Activated CD8-positive, alpha-beta T cell treated with anti-CD3 and anti-CD28 coated beads for 36 hours (primary cell): Measurements from ENCODE around the gene CCDC24. TPM values are rescaled to one million over a fixed set of nuclear protein-coding genes. Genes with fewer than 3 reads are reported as not detected.

ENCODE experiments used
- ATAC-seq: fragments of 200-7000 bp; cut with Tn5 transposase; one replicate; pipeline ENCODE4 v1.10.0; 2021; ENCODE audit warnings: mild to moderate bottlenecking, moderate library complexity
- CTCF ChIA-PET: fragments of 350-600 bp; sonication (Branson Sonifier 250); formaldehyde crosslinking; loops from one replicate; lab custom pipeline; 2021; ENCODE audit warnings: antibody characterized with exemption; lab: Charles Lee
- POLR2A ChIA-PET: fragments of 350-600 bp; sonication (Branson Sonifier 250); formaldehyde crosslinking; loops from one replicate; lab custom pipeline; 2021; ENCODE audit warnings: antibody characterized with exemption; lab: Charles Lee
- DNase-seq: peaks from one replicate; pipeline ENCODE4 v3.0.0-alpha.2; 2020
- H3K27ac Mint-ChIP-seq: one replicate; pipeline ENCODE4 v1.8.0; 2021; ENCODE audit warnings: mild to moderate bottlenecking, mixed read lengths
- H3K27me3 Mint-ChIP-seq: one replicate; pipeline ENCODE4 v1.8.0; 2021; ENCODE audit warnings: mixed read lengths
- H3K36me3 Mint-ChIP-seq: one replicate; pipeline ENCODE4 v1.8.0; 2021; ENCODE audit warnings: low read depth, mixed read lengths
- H3K4me1 Mint-ChIP-seq: one replicate; pipeline ENCODE4 v1.8.0; 2021; ENCODE audit warnings: low read depth, mixed read lengths
- H3K4me3 Mint-ChIP-seq: one replicate; pipeline ENCODE4 v1.8.0; 2021; ENCODE audit warnings: mild to moderate bottlenecking, moderate library complexity, mixed read lengths
- H3K9me3 Mint-ChIP-seq: one replicate; pipeline ENCODE4 v1.8.0; 2021; ENCODE audit warnings: mixed read lengths
- intact Hi-C: fragments of 100-400 bp; cut with micrococcal nuclease; formaldehyde crosslinking; loops from one replicate; pipeline ENCODE4 v1.10.0; 2022
- total RNA-seq, 2 experiments: library from RNA; stranded (reverse); gene quantifications; one replicate each; pipeline ENCODE4 v1.2.3, GENCODE V29; 2021
- TF ChIP-seq, protein P1 (sequence below): fragments of 200-600 bp; IDR thresholded peaks from one replicate; pipeline ENCODE4 v1.8.0; 2022; ENCODE audit warnings: antibody characterized with exemption, mild to moderate bottlenecking

Gene CCDC24
- total RNA-seq, 2 experiments from 2014 or later, result 1.4 to 1.8 TPM

DNA sequence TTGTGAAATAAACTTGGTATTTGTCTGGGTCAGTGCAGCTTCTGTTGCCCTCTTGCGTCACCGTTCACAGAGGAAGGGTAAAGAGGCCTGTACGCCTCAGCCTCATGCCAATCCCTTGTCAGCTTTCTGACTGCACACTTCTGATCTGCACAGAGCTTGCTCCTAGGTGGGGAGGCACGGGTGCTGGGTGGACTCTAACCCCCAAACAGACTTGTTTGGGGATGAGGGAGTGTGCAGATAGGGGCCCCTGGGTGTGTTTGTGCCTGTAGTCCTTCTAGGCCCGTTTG, 13.2 kb upstream of the CCDC24 start:
- intact Hi-C loops, result no loop called here
- H3K4me1 Mint-ChIP-seq, result peaks cover 47% of the 10 kb centered on the region
- no peaks in the 10 kb centered on the region for H3K27me3 Mint-ChIP-seq
- TF ChIP-seq, protein P1, sequence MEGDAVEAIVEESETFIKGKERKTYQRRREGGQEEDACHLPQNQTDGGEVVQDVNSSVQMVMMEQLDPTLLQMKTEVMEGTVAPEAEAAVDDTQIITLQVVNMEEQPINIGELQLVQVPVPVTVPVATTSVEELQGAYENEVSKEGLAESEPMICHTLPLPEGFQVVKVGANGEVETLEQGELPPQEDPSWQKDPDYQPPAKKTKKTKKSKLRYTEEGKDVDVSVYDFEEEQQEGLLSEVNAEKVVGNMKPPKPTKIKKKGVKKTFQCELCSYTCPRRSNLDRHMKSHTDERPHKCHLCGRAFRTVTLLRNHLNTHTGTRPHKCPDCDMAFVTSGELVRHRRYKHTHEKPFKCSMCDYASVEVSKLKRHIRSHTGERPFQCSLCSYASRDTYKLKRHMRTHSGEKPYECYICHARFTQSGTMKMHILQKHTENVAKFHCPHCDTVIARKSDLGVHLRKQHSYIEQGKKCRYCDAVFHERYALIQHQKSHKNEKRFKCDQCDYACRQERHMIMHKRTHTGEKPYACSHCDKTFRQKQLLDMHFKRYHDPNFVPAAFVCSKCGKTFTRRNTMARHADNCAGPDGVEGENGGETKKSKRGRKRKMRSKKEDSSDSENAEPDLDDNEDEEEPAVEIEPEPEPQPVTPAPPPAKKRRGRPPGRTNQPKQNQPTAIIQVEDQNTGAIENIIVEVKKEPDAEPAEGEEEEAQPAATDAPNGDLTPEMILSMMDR, result no peak
- no peak for DNase-seq
- H3K4me3 Mint-ChIP-seq, result peak overlapping the region; percentile 78
- peak overlapping the region; percentile 65 for H3K27ac Mint-ChIP-seq
- H3K36me3 Mint-ChIP-seq, result peaks cover 48% of the 10 kb centered on the region
- ChIA-PET POLR2A (interaction anchor here (0.8 to 1.3 kb wide), 4 partner anchors 9 to 69 kb away, joined by 3 read pairs; no protein-coding TSS in a partner anchor), CTCF (interaction anchor here (0.9 to 1.3 kb wide), 3 partner anchors 27 to 44 kb away, joined by 3 to 5 read pairs (median 3); partner anchors contain the start of gene IPO13)
- H3K9me3 Mint-ChIP-seq, result no peaks in the 10 kb centered on the region
- ATAC-seq, result no peak

DNA sequence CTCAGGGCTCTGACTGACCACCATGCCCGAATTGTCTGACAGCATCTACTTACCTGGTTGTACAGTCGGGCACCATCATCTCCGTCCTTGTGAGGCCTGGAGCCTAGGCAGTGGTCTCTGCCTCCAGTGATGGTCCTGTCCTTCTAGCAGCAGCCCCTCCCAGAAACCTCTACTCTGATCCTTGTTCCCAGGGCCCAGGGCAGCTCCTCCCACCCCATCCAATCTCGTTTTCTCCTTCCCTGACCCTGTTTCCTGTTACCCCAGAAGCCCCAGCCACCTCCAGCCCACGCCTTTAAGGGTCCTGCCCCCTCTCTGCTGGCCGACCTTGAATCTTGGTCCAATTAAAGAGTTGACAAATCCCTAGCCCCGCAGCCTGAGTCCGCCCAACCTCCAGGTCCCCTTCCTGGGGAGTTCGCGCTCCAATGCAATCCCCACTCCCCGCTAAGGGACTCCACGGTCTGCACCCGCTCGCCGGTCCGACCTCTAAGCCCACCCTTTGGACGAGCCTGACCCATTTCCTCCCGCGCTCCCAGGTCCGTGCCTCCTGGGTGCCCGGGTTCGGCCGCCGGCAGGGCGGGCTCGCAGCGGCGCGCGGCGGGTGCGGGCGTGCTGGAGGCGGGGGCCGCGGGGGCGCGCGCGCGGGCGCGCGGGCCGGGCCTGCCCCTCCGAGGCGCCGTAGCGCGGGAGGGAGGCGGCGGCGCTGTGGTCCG, 12.7 kb upstream of the CCDC24 start, which contains the start of gene B4GALT2:
B4GALT2 (plus strand) TSS at position 660 of the 710 bp plus-strand sequence. CDS start 1,951 bp downstream, outside the sequence.
- intact Hi-C loops, result no loop called here
- DNase-seq, result peak; percentile 47
- Mint-ChIP-seq H3K4me1 (peaks cover 43% of the 10 kb centered on the region), H3K9me3 (no peaks in the 10 kb centered on the region), H3K27me3 (no peaks in the 10 kb centered on the region), H3K27ac (peak within 1 kb of the TSS; percentile 80), H3K36me3 (peaks cover 43% of the 10 kb centered on the region), H3K4me3 (peak within 1 kb of the TSS; percentile 86)
- peak; percentile 9 for ATAC-seq
- CTCF ChIA-PET, result interaction anchor here (0.9 to 1.3 kb wide), 3 partner anchors 26 to 44 kb away, joined by 3 to 5 read pairs (median 3); partner anchors contain the start of gene IPO13
- TF ChIP-seq, protein P1, result no peak
- POLR2A ChIA-PET, result interaction anchor here (0.9 kb wide), 2 partner anchors 15 to 69 kb away, joined by 3 read pairs; no protein-coding TSS in a partner anchor

DNA sequence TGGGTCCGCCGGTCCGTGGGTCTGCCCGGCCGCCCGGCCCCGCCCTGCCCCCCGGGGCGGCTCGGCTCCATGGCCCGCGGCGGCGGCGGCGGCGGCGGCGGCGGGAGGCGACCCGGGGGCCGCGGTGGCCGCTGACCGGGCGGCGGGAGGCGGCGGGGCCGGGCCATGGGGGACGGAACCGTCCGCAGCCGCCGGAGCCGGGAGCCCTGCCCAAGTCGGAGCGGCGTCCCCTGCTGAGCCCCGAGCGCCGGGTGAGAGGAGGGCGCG, 12.2 kb upstream of the CCDC24 start:
- H3K27me3 Mint-ChIP-seq, result no peaks in the 10 kb centered on the region
- no peak for DNase-seq
- CTCF ChIA-PET, result no interaction called here
- no peak overlapping the region for H3K27ac Mint-ChIP-seq
- no peak for ATAC-seq
- H3K4me1 Mint-ChIP-seq, result peaks cover 38% of the 10 kb centered on the region
- POLR2A ChIA-PET, result interaction anchor here (1.2 kb wide), 1 partner anchor 30 kb away, joined by 4 read pairs; no protein-coding TSS in a partner anchor
- peaks cover 40% of the 10 kb centered on the region for H3K36me3 Mint-ChIP-seq
- TF ChIP-seq, protein P1, result no peak
- no peaks in the 10 kb centered on the region for H3K9me3 Mint-ChIP-seq
- intact Hi-C loops, result no loop called here
- no peak overlapping the region for H3K4me3 Mint-ChIP-seq

DNA sequence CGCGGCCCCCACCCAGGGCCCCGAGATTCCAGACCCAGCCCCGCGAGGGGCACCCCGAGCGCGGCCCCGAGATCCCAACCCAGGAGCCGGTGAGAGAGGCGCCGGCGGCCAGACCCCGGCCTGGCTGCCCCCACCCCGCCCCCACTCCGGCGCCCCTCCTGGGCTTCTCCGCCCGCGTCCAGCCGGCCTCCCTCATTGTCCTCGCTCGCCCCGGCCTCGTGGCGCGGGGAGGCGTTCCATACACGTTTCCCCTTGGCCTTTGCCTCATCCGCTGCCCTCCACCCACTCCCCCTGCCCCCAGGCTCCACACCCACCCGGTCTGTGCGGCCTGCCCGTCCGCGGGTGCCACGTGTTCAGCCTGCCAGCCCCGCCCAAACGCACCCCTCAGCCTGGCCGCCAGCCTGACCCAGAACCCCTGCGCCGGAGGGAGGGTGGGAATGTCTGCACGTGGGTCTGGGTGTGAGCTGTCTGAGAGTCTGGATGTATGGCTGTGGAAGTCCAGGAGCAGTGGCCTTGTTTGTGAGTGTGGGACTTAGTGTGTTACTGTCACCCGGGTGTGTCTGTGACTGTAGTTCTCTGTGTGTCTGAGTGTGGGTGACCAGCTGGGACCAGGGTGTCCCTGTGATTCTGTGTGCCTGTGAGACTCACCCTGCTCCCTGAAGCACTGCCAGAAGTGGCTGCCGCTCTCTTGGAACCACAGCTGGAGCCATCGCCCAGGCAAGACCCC, 11.7 kb upstream of the CCDC24 start:
- ChIA-PET POLR2A (interaction anchor here (1.2 kb wide), 1 partner anchor 31 kb away, joined by 4 read pairs; no protein-coding TSS in a partner anchor), CTCF (no interaction called here)
- peaks cover 36% of the 10 kb centered on the region for H3K4me1 Mint-ChIP-seq
- H3K27me3 Mint-ChIP-seq, result no peaks in the 10 kb centered on the region
- TF ChIP-seq, protein P1, result no peak
- H3K36me3 Mint-ChIP-seq, result peaks cover 40% of the 10 kb centered on the region
- no peak for ATAC-seq
- intact Hi-C loops, result no loop called here
- peak overlapping the region; percentile 86 for H3K4me3 Mint-ChIP-seq
- H3K9me3 Mint-ChIP-seq, result no peaks in the 10 kb centered on the region
- H3K27ac Mint-ChIP-seq, result peak overlapping the region; percentile 80
- DNase-seq, result peak; percentile 48
